ENCODE measurements around the gene USB1.
"Not testable (repeated sequence)": the region's sequence is repeated elsewhere in the genome, so short reads cannot be mapped to it uniquely, and the experiment has no call there.

DNA sequence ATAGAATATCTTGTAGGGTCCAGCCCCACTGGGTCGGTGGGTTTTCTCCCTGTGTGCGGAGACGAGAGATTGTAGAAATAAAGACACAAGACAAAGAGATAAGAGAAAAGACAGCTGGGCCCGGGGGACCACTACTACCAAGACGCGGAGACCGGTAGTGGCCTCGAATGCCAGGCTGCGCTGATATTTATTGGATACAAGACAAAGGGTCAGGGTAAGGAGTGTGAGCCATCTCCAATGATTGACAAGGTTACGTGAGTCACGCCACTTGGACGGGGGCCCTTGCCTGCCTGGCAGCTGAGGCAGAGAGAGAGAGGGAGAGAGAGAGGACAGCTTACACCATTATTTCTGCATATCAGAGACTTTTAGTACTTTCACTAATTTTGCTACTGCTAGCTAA lies 3.5 kb downstream of the USB1 start:
- TF ChIP-seq, protein P1, sequence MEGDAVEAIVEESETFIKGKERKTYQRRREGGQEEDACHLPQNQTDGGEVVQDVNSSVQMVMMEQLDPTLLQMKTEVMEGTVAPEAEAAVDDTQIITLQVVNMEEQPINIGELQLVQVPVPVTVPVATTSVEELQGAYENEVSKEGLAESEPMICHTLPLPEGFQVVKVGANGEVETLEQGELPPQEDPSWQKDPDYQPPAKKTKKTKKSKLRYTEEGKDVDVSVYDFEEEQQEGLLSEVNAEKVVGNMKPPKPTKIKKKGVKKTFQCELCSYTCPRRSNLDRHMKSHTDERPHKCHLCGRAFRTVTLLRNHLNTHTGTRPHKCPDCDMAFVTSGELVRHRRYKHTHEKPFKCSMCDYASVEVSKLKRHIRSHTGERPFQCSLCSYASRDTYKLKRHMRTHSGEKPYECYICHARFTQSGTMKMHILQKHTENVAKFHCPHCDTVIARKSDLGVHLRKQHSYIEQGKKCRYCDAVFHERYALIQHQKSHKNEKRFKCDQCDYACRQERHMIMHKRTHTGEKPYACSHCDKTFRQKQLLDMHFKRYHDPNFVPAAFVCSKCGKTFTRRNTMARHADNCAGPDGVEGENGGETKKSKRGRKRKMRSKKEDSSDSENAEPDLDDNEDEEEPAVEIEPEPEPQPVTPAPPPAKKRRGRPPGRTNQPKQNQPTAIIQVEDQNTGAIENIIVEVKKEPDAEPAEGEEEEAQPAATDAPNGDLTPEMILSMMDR (IDR thresholded peaks at IDR 0.05; ENCODE audit: insufficient read depth, low read depth, low read length) = not testable (repeated sequence)
- TF ChIP-seq EZH2 (IDR thresholded peaks at IDR 0.05; ENCODE audit: insufficient read depth, low read length) = not testable (repeated sequence)

All from astrocyte (in vitro differentiated cells and primary cell).